Stimulated activated CD8-positive, alpha-beta memory T cell treated with anti-CD3 and anti-CD28 coated beads, Interleukin-2, amount 100 ng/mL, for 48 hours (primary cell): ENCODE measurements around the gene ZC3H4.

Experiments used
- DNase-seq, 2 donors: peaks; one replicate each; pipeline ENCODE4 v3.0.0-alpha.2; 2020; ENCODE audit warnings: low read depth in 2 of 2

The ZC3H4 gene

DNA sequence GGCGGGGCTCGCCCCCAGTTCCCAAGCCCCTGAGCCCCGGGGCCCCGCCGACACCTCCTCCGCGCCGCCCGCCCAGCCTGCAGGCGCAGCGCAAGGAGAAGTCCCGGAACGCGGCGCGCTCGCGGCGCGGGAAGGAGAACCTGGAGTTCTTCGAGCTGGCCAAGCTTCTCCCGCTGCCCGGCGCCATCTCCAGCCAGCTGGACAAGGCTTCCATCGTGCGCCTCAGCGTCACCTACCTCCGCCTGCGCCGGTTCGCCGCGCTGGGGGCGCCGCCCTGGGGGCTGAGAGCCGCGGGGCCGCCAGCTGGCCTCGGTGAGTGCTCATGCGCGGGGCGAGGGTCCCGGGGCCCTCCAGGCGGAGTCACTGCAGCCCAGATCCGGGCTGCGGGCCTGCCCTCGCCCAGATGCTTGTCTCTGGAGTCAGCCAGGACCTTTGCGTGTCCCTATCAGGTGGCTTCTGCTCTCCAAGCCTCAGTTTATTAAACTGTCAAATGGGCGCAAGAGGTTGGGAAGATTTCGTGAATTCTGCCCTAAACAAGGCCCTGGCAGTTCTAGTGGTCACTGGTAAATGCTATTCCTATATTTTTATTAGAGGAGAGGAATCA, 91.9 kb downstream of the ZC3H4 start:
- DNase-seq = no peak

DNA sequence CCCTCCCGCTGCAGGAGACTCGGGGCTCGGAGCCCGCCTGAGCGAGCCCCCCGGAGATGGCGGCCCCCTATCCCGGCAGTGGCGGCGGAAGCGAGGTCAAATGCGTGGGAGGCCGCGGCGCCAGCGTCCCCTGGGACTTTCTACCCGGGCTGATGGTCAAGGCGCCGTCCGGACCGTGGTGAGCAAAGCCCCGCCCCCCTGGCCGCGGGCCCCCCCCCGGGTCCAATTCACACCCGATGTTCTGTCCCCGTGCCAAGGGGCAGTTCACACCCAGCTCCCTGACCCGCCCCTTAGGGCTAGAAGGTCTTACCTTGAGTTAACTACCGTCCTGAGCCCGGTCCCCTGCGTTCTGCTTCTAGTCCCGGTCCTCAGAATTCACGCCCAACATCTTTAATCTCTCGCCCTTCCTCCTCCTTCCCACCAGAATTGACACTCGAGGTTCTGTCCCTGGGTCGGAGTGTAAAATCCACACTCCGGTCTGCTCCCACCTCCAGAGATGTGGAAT, 92.5 kb downstream of the ZC3H4 start:
- no peak for DNase-seq

- no peak for DNase-seq
Measured at GRCh38 chr19:47020132-47020805, 93.3 kb downstream of the ZC3H4 start.

- DNase-seq = no peak
Measured at GRCh38 chr19:47019431-47020041, 94.0 kb downstream of the ZC3H4 start, which contains the start of gene NPAS1. NPAS1 (plus strand) TSS chr19:47019837; CDS start chr19:47021048, 1,211 bp downstream.

- no peak for DNase-seq
Measured at GRCh38 chr19:47018923-47019322, 94.7 kb downstream of the ZC3H4 start.
